IMR-90 (cell line): Measurements from ENCODE around the gene FCSK.

Experiments
- BHLHE40 ChIP-seq: fragments of 150-350 bp; IDR thresholded peaks from 2 replicates; pipeline ENCODE4 v1.6.1; 2016; ENCODE audit warnings: mild to moderate bottlenecking, low read depth, low read length
- CEBPB ChIP-seq: IDR thresholded peaks from 2 replicates; pipeline ENCODE4 v1.6.1; 2012; ENCODE audit warnings: low read depth, low read length, improper control_type of control experiment
- CTCF ChIP-seq: conservative IDR thresholded peaks from 2 replicates; pipeline ENCODE4 v1.5.1; 2012; ENCODE audit warnings: mild to moderate bottlenecking, low read depth, low read length, improper control_type of control experiment
- MAZ ChIP-seq: IDR thresholded peaks from 2 replicates; pipeline ENCODE4 v1.6.1; 2012; ENCODE audit warnings: low read depth, mild to moderate bottlenecking, low read length, improper control_type of control experiment, moderate library complexity, borderline replicate concordance
- MXI1 ChIP-seq: IDR thresholded peaks from 2 replicates; pipeline ENCODE4 v1.6.1; 2012; ENCODE audit warnings: low read depth, mild to moderate bottlenecking, low read length, moderate library complexity, borderline replicate concordance
- NFE2L2 ChIP-seq: fragments of 150-350 bp; IDR thresholded peaks from 2 replicates; pipeline ENCODE4 v1.6.1; 2016; ENCODE audit warnings: low read depth, mild to moderate bottlenecking, low read length
- POLR2A ChIP-seq: IDR thresholded peaks from 2 replicates; pipeline ENCODE4 v1.6.1; 2012; ENCODE audit warnings: mild to moderate bottlenecking, low read depth, low read length
- TF ChIP-seq, protein P1 (sequence below): fragments of 150-350 bp; IDR thresholded peaks from 2 replicates; pipeline ENCODE4 v1.6.1; 2017; ENCODE audit warnings: mild to moderate bottlenecking, antibody characterized with exemption, low read length, low read depth

- TF ChIP-seq, protein P1, sequence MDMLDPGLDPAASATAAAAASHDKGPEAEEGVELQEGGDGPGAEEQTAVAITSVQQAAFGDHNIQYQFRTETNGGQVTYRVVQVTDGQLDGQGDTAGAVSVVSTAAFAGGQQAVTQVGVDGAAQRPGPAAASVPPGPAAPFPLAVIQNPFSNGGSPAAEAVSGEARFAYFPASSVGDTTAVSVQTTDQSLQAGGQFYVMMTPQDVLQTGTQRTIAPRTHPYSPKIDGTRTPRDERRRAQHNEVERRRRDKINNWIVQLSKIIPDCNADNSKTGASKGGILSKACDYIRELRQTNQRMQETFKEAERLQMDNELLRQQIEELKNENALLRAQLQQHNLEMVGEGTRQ, result peak; percentile 50; the same call in 1 of the 2 replicates
- TF ChIP-seq CEBPB (no peak), CTCF (no peak), MAZ (no peak), POLR2A (no peak), BHLHE40 (no peak), MXI1 (no peak; the same call in 1 of the 2 replicates), NFE2L2 (no peak)
Measured at GRCh38 chr16:70453892-70454221, 538 bp upstream of the FCSK start.
